Colon (tissue), 2 donors: ENCODE measurements around the gene SCRN1.

ENCODE experiments used
- FAIRE-seq: peaks from 2 replicates; lab custom pipeline; 2012; peaks lifted over from hg19 to GRCh38; lab: Jason Lieb, UNC
- donor health status: control.
- donor health status: control.

The SCRN1 gene

GRCh38 chr7:29989257-29989995, at the start of gene SCRN1:
SCRN1 (minus strand) TSS chr7:29989801; CDS start chr7:29969067, 20,734 bp downstream.
- FAIRE-seq = no peak

- no peak for FAIRE-seq
Observed at GRCh38 chr7:30038196-30038980, 48.8 kb upstream of the SCRN1 start.

GRCh38 chr7:30036220-30036619, 46.6 kb upstream of the SCRN1 start:
- no peak for FAIRE-seq

- FAIRE-seq = no peak
Observed at GRCh38 chr7:30034501-30034900, 44.9 kb upstream of the SCRN1 start.

- FAIRE-seq = no peak
Observed at GRCh38 chr7:30032310-30033125, 42.9 kb upstream of the SCRN1 start.

- no peak for FAIRE-seq
Observed at GRCh38 chr7:30029696-30030095, 40.1 kb upstream of the SCRN1 start.

GRCh38 chr7:30028749-30029635, 39.4 kb upstream of the SCRN1 start:
- FAIRE-seq = no peak

- FAIRE-seq = no peak
Observed at GRCh38 chr7:30028216-30028748, 38.7 kb upstream of the SCRN1 start, which contains the start of gene PLEKHA8. PLEKHA8 (plus strand) TSS chr7:30028412; CDS start chr7:30028763, 351 bp downstream.

GRCh38 chr7:30027740-30028215, 38.2 kb upstream of the SCRN1 start:
- FAIRE-seq = no peak

GRCh38 chr7:30027065-30027456, 37.5 kb upstream of the SCRN1 start:
- FAIRE-seq = no peak

GRCh38 chr7:30026229-30027064, 36.8 kb upstream of the SCRN1 start, which contains the start of gene FKBP14:
FKBP14 (minus strand) TSS chr7:30026702; CDS start chr7:30026508, 194 bp downstream.
- no peak for FAIRE-seq

- no peak for FAIRE-seq
Observed at GRCh38 chr7:30023524-30023923, 33.9 kb upstream of the SCRN1 start.

- FAIRE-seq = no peak
Observed at GRCh38 chr7:30022991-30023390, 33.4 kb upstream of the SCRN1 start.

- FAIRE-seq = no peak
Observed at GRCh38 chr7:30020535-30020934, 30.9 kb upstream of the SCRN1 start.

- FAIRE-seq = no peak
Observed at GRCh38 chr7:30019960-30020359, 30.4 kb upstream of the SCRN1 start.

GRCh38 chr7:30019387-30019786, 29.8 kb upstream of the SCRN1 start:
- FAIRE-seq = no peak

GRCh38 chr7:30018451-30018850, 28.9 kb upstream of the SCRN1 start:
- no peak for FAIRE-seq

GRCh38 chr7:30012757-30013156, 23.2 kb upstream of the SCRN1 start:
- no peak for FAIRE-seq

- no peak for FAIRE-seq
Observed at GRCh38 chr7:30010021-30010420, 20.4 kb upstream of the SCRN1 start.

- no peak for FAIRE-seq
Observed at GRCh38 chr7:30005464-30005863, 15.9 kb upstream of the SCRN1 start.
